Measurements from ENCODE around the gene ZSWIM5. TPM values are rescaled to one million over a fixed set of nuclear protein-coding genes. Genes with fewer than 3 reads are reported as not detected.
"Not testable (repeated sequence)": the region's sequence is repeated elsewhere in the genome, so short reads cannot be mapped to it uniquely, and the experiment has no call there.

The ZSWIM5 gene
- polyA plus RNA-seq, 1 experiment, result 0.15 TPM

- no peak for TF ChIP-seq CTCF (IDR thresholded peaks at IDR 0.05; ENCODE audit: insufficient read depth, low read depth, low read length)
- H3K27me3 ChIP-seq (ENCODE audit: control insufficient read depth, insufficient read depth, low read length), result no peaks in the 10 kb centered on the region
- CTCF ChIA-PET, result no interaction called here
- H3K36me3 ChIP-seq (ENCODE audit: control insufficient read depth, insufficient read depth, low read length), result no peaks in the 10 kb centered on the region
- POLR2A ChIA-PET, result no interaction called here
- no peak overlapping the region for H3K4me3 ChIP-seq (ENCODE audit: low read depth, low read length)
- no peak for DNase-seq (ENCODE audit: low read depth)
Observed at GRCh38 chr1:45116820-45117219, 89.6 kb downstream of the ZSWIM5 start.

- no peak overlapping the region for H3K4me3 ChIP-seq (ENCODE audit: low read depth, low read length)
- no peak for DNase-seq (ENCODE audit: low read depth)
- no peaks in the 10 kb centered on the region for H3K36me3 ChIP-seq (ENCODE audit: control insufficient read depth, insufficient read depth, low read length)
- no peaks in the 10 kb centered on the region for H3K27me3 ChIP-seq (ENCODE audit: control insufficient read depth, insufficient read depth, low read length)
- CTCF ChIA-PET, result no interaction called here
- TF ChIP-seq CTCF (IDR thresholded peaks at IDR 0.05; ENCODE audit: insufficient read depth, low read depth, low read length), result no peak
- POLR2A ChIA-PET, result no interaction called here
Observed at GRCh38 chr1:45116340-45116739, 90.1 kb downstream of the ZSWIM5 start.

GRCh38 chr1:45115198-45115597, 91.2 kb downstream of the ZSWIM5 start:
- H3K36me3 ChIP-seq (ENCODE audit: control insufficient read depth, insufficient read depth, low read length); H3K4me3 ChIP-seq (ENCODE audit: low read depth, low read length); H3K27me3 ChIP-seq (ENCODE audit: control insufficient read depth, insufficient read depth, low read length); POLR2A ChIA-PET; DNase-seq (ENCODE audit: low read depth); CTCF ChIA-PET: not testable (repeated sequence)

- no peak overlapping the region for H3K4me3 ChIP-seq (ENCODE audit: low read depth, low read length)
- no peak for TF ChIP-seq CTCF (IDR thresholded peaks at IDR 0.05; ENCODE audit: insufficient read depth, low read depth, low read length)
- H3K27me3 ChIP-seq (ENCODE audit: control insufficient read depth, insufficient read depth, low read length), result no peaks in the 10 kb centered on the region
- CTCF ChIA-PET, result no interaction called here
- H3K36me3 ChIP-seq (ENCODE audit: control insufficient read depth, insufficient read depth, low read length), result no peaks in the 10 kb centered on the region
- DNase-seq (ENCODE audit: low read depth), result no peak
- POLR2A ChIA-PET, result no interaction called here
Observed at GRCh38 chr1:45112661-45113060, 93.7 kb downstream of the ZSWIM5 start.

- no peaks in the 10 kb centered on the region for H3K27me3 ChIP-seq (ENCODE audit: control insufficient read depth, insufficient read depth, low read length)
- POLR2A ChIA-PET, result no interaction called here
- no peak overlapping the region for H3K4me3 ChIP-seq (ENCODE audit: low read depth, low read length)
- no peaks in the 10 kb centered on the region for H3K36me3 ChIP-seq (ENCODE audit: control insufficient read depth, insufficient read depth, low read length)
- CTCF ChIA-PET, result no interaction called here
- no peak for DNase-seq (ENCODE audit: low read depth)
- no peak for TF ChIP-seq CTCF (IDR thresholded peaks at IDR 0.05; ENCODE audit: insufficient read depth, low read depth, low read length)
Observed at GRCh38 chr1:45111239-45111638, 95.2 kb downstream of the ZSWIM5 start.

GRCh38 chr1:45107782-45108181, 98.6 kb downstream of the ZSWIM5 start:
- ChIA-PET CTCF (no interaction called here), POLR2A (no interaction called here)
- H3K27me3 ChIP-seq (ENCODE audit: control insufficient read depth, insufficient read depth, low read length), result no peaks in the 10 kb centered on the region
- H3K36me3 ChIP-seq (ENCODE audit: control insufficient read depth, insufficient read depth, low read length), result no peaks in the 10 kb centered on the region
- TF ChIP-seq CTCF (IDR thresholded peaks at IDR 0.05; ENCODE audit: insufficient read depth, low read depth, low read length), result no peak
- no peak overlapping the region for H3K4me3 ChIP-seq (ENCODE audit: low read depth, low read length)
- no peak for DNase-seq (ENCODE audit: low read depth)

GRCh38 chr1:45106864-45107263, 99.5 kb downstream of the ZSWIM5 start:
- CTCF ChIA-PET, POLR2A ChIA-PET: not testable (repeated sequence)

GRCh38 chr1:45106156-45106545, 100.3 kb downstream of the ZSWIM5 start:
- H3K36me3 ChIP-seq (ENCODE audit: control insufficient read depth, insufficient read depth, low read length); H3K4me3 ChIP-seq (ENCODE audit: low read depth, low read length); DNase-seq (ENCODE audit: low read depth); POLR2A ChIA-PET; CTCF ChIA-PET; H3K27me3 ChIP-seq (ENCODE audit: control insufficient read depth, insufficient read depth, low read length): not testable (repeated sequence)

More at GRCh38 chr1:45106864-45107263, 99.5 kb downstream of the ZSWIM5 start:
- DNase-seq (ENCODE audit: low read depth); H3K27me3 ChIP-seq (ENCODE audit: control insufficient read depth, insufficient read depth, low read length); H3K4me3 ChIP-seq (ENCODE audit: low read depth, low read length); H3K36me3 ChIP-seq (ENCODE audit: control insufficient read depth, insufficient read depth, low read length): not testable (repeated sequence)
